GM21515 (cell line): ENCODE results near the gene MAP3K20.
"Not testable (repeated sequence)": the region's sequence is repeated elsewhere in the genome, so short reads cannot be mapped to it uniquely, and the experiment has no call there.

Experiments
- ATAC-seq: cut with Tn5 transposase; IDR thresholded peaks from one replicate; pipeline ENCODE4 v1.9.1; 2021; ENCODE audit not compliant: unreplicated experiment

MAP3K20 gene

DNA sequence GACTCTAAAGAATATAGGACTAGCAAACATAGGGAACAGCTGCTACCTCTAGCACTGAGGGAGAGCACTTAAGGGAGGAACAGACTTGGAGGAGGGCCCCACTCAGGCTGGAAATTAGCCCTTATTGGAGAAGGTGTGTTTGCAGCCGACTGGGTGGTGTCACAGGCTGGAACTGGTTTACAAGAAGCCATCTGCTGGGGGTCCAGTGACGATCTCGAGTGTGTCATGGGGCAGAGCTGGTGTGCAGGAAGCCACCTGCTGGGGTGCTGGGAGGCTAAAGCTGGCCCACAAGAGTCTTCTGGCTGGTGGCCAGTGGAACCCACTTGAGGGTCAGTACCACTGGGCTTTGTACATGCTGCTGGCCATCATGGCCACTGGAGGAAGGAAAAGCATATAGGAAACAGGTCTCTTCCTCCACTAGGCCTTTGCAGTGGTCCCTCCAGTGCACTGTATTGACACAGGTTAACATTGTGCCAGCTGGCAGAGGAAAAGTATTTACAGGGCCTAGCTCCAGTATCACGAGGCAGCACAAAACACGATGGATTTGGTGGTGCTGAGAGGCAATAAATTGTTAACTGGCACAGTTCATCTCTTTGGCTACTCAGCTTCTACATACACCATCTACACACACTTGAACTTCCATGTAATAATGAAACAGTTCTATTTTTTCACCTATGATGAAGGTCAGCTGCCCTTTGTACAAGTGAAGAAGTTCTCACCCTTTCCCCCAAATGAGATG is 43.6 kb downstream of the MAP3K20 start:
- no peak for ATAC-seq

DNA sequence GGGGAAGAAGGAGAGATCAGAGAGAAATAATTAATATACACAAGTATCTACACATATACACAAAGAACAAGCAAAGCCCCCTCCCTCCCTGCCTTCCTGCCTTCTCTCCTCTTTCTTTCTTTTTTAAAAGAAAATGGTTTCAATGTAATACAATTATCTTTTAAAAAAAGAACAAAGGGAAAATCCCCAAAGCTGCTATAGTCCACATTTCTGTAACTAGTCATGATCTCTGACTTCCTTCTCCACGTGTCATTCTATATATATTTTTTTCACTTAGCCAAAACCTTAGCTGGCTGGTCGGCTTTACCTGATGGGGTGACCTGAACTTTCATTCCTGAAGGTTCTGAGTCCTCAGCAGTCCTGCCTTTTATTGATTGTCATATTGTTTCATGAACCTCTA is 44.3 kb downstream of the MAP3K20 start:
- no peak for ATAC-seq

DNA sequence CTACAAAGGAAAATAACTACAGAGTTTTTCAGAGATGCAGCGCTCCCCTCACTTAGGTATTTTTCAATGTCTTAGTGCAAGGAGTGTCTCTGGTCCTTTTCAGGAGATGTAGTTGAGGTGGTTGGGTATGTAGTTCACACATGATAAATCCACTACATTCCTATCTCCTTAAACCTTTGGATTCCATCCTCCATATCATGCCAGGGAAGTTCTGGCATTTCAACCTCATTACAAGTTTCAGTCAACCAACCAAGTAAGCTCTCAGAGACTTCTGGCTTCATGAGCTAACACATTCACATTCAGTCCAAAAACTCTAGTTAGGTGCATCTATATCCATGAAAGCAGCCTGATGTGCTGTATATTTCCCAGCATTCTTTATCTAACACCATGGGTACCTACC is 47.3 kb downstream of the MAP3K20 start:
- no peak for ATAC-seq

DNA sequence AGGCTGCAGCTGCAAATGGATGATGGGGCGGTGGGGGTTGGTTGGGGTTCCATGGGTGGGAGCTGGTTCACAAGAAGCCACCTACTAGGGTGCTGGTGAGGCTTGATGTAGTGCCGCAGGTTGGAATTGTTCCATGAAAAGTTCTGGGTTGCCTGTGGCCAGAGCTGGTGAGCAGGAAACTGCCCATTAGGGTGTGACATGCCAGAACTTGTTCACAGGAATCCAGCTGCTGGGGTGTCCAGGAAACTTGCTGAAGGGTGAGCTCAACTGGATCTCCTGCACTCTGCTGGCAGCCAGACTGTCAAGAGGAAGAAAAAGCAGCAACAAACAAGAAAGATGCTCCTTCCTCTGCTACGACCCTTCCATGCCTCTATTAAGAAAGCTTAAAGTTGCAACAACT is 48.8 kb downstream of the MAP3K20 start:
- no peak for ATAC-seq

DNA sequence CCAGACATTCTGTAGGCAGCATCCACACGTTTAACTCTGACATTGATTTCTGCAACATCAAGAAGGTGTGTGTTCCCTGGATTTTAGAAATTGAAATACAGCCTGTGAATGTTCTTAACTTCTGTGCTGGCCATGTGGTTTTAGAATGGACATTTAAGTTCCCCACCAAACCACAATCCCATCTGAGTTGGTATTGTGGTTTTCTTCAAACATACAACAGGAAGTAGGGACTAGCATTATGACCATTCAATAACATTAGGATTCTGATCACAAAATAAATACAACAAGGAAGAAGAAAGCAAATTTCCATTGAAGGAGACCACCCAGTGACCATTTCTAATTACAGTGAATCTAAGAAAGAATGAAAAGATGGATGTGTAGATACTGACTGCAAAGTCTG is 51.2 kb downstream of the MAP3K20 start:
- no peak for ATAC-seq

DNA sequence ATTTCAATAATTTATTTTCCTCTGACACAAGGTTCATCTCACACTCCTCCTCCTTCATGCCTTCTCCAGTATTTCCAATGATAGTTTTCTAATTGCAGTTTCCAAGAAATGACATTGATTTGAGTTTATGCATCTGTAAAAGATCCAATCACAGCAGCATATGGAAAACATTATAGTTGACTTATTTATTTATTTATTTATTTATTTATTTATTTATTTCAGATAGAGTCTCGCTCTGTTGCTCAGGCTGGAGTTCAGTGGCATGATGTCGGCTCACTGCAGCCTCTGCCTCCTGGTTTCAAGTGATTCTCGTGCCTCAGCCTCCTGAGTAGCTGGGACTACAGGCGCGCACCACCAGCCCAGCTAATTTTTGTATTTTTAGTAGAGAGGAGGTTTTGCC is 52.5 kb downstream of the MAP3K20 start:
- ATAC-seq, result not testable (repeated sequence)

DNA sequence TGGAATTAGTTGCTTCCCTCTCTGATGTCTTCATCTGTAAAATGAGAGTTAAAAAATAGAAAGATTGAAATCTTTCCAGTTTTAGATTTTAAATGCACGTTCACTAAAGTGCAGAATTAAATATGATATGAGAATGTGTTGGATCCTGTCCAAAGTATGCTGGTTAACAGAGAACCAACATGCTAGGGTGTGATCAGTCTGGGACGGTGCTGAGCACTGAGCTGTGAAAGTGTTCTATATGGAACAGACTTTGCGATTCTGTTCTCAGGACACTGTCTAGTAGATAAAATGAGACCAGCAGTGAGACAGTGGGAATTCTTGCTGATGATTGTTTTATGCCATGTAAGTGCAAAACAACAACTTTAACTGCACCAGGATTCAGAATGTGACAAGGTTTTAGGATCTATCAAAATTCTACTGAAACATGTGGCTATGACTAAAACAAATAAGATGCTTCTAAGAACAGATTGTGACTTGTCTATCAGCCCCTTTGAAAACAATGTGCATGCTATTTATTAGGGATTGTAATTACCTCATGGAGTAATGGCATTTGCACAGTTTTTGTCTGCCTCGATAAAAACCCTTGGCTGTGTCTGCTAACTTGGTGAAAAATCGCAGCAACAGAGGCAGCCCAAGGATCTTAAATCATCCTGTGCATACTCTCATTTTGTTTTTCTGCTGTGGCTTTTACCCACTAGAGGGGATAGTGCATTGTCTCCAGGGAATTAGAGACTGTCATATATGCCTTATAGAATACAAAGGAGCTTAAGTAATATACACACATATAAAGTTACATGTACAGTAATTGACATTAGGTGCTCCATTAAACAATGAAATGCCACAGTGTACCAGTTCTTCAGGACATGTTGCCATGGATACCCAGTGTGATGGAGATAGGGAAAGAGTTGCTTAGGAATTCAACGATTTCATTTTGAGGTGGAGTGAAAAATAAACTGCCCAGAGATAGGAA is 55.1 kb downstream of the MAP3K20 start:
- ATAC-seq, result no peak

DNA sequence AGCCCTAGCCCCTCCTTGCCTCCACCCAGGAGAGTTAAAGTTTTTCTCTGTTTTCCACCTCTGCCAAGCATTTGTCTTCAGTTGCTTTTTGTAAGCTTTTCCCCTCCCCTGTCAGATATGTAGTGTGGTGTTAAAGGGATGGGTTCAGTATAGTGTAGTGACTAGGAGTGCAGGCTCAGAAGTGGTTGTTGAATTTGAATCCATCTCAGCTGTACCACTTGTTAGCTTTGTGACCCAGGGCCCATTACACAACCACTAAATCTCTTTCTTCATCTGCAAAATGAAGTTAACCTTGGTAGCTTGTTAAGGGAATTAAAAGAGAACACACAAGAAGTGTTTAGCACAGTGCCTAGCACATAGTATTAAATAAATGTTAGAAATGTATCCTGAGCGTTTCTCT is 56.9 kb downstream of the MAP3K20 start:
- ATAC-seq, result no peak

DNA sequence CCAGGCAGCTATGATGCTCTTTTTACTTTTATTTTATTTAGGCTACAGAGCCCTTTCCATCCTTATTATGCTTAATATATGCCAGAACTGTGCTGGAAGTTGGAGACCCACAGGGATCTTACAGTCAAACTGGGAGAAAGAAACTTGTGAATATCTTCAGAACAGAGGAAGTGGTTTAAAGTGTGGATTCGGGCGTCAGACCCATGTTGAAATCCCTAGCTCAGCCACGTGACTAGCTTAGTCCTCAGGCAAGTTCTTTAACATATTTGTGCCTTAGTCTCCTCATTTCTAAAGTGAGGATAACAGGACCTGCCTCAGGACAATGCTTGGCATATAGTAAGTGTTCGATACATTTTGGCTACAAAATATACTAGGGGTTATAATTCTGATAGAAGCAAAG is 59.1 kb downstream of the MAP3K20 start:
- no peak for ATAC-seq

DNA sequence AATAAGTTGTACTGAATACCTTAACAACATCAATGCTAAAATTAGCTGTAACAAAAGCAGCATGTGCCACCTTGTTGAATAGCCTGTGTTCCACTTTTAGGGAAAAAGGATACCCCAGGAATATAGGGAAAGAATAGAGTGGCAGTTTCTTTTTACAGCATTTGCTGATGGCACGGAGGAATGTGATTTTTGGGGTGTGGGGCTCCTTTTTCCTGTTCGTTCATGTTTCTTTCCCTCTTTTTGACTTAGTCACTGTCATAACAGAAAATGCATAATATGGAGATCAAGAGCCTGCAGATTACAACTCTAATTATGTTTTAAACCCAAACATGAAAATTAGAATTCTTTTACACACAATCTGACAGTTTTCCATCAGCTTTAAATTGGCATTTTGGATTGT is 60.4 kb downstream of the MAP3K20 start:
- ATAC-seq, result no peak

DNA sequence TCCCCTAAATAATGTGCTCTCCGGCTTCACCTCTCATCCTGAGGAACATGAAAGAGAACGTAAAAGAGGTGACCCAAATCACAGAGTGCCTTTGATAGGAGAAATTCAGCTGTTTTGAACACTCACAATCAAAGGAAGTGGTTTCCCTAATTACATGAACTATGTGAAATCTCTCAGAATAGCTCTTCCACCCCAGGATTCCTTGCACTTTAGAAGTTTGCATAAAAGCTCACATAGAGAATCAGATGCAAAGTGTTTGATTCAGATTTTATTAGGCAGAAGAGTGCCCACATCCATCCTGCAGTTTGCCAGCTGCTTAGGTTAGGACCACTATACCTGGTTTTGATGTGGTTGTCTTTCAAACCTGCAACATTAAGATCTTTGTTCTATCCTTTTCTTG is 61.0 kb downstream of the MAP3K20 start:
- no peak for ATAC-seq

DNA sequence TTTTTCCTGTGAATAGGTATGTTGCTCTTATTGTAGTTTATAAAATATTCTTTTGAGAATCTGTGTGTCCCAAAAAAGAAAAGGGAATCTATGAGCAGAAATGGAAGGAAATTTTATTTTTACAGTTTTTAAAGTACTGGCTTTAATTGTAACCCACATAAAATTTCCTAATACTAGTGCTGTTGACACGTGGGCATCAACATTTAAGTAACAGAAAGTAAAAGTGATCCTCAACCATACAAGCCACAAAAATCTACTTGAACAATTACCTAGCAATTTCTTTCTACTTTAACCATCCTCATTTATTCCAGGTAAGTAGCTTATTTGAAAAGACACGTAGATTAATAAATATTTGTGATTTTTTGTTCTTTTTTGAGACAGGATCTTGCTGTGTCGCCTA is 62.0 kb downstream of the MAP3K20 start:
- ATAC-seq, result no peak

DNA sequence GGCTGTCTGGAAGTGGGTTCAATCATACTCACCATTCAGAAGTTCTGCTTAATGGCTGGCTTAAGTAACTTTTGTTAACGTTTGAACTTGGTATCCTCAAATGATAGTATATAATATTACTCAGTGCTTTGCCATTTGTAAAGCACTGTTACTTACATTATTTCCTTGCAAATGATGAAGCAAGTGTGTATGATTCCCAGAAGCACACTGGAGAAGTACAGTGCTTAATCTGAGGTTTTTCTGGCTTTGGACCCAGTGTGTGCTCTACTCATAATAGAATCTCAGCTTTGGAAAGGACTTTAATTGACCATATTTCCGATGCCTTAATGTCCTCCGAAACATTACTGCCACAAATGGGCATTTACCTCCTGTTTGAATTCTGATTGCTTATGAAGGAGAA is 63.3 kb downstream of the MAP3K20 start:
- ATAC-seq, result no peak

DNA sequence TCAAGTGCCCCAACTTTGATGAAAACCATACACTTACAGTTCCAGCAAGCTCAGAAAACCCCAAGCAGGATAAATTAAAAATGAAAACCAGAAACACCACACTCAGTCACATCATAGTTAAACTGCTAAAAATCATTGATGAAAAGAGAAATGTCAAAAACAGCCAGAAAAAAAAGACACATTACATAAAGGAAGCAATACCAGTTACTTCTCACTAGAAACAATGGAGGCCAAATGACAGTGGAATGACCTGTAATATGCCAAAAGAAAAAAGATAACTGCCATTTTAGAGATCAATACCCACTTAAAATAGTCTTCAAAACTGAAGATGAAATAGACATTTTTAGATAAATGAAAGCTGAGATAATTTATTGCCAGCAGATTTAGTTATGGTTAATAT is 66.0 kb downstream of the MAP3K20 start:
- ATAC-seq, result no peak

DNA sequence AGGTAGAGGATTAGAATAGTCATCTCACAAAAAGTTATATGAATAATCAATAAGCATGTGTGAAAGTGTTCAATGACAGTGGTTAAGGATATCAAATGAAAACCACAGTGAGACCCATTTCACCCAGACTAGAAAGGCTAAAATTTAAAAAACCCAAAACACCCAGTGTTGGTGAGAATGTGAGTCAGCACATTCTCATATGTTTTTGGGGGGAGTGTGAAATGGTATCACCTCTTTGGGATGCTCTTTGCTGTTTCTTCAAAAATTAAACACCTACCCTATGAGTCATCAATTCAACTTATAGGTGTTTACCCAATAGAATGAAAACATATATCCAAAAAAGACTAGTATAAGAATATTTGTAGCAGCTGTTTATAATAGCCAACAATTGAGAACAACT is 69.8 kb downstream of the MAP3K20 start:
- ATAC-seq, result no peak

DNA sequence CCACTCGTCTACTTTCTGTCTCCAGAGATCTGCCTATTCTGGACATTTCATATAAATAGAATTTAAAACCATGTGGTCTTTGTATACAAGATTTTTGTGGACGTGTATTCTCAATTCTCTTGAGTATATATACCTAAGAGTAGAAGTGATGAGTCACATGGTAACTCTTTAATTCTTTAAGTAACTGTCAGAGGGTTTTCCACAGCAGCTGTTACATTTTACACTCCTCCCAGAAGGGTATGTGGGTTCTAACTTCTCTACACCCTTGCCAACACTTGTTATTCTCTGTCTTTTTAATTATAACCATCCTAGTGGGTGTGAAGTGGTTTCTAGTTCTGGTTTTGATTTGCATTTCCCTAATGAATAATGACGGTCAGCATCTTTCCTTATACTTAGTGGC is 70.9 kb downstream of the MAP3K20 start:
- no peak for ATAC-seq

DNA sequence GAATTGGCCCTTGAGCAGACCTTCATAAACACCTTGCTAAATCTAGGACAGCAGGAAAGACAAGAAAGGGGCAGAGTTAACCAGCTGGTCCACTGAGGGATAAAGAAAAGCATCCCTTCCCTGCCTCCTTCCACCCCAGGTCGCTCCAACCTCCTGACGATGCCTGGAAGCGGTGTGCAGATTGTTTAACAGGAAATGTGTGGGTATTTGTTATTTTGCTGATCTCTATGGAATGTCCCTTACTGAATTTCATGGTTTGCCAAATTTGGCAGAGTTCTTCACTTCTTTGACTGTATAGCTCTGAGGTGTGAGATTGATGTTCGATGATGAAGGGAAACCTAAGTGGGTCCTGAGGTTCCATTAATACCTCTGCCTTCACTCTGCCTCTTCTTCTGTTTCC is 72.9 kb downstream of the MAP3K20 start:
- no peak for ATAC-seq

DNA sequence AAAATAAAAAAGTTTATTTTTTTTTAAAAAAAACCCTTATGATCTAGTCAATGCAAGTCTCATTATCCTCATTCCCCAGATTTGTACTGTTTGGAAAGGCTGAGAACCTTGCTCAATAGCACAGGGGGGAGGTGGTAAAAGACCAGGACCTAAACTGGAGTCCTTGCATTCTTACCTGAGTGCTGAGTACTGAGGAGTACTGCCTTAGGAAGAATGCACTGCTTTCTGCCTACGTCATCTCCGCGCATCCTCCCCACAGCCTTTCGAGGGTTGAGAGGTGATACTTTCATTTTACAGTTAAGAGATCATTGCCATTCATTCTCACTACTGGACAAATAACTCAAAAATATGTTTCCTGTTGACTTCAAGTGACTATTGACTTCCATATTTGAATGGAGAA is 73.8 kb downstream of the MAP3K20 start:
- ATAC-seq, result no peak

DNA sequence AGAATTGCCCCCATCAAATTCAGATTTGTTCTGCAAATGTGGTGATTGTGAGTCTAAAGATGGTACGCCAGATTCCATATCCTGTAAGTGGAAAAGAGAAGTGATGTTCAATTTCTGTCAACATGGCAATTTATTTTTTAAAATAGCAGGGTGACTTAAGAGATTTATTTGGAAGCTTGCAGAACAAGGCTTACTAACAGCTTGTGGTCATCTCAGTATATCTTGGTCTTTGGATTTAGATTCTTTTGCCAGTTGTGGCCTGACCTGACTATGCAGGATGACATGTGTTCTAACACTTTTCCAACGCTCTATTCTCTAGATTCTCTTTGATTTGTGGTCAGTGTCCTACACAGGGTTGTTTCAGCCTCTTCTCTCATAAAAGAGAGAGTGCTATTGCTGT is 74.4 kb downstream of the MAP3K20 start:
- no peak for ATAC-seq

DNA sequence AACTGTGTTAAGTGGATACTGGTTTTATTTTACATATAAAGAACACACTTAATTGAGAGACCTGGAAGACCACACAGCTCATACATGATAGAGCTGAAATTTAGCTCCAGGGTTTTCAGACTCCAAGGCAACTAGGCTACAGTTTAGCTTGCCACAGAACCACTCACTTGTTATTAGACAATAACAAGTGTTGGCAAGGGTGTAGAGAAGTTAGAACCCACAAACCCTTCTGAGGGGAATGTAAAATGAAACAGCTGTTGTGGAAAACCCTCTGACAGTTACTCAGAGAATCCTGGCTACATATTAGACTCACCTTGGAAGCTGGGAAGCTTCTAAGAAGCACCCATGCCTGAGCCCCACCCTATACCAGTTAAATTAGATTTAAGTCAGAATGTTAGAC is 75.3 kb downstream of the MAP3K20 start:
- no peak for ATAC-seq

DNA sequence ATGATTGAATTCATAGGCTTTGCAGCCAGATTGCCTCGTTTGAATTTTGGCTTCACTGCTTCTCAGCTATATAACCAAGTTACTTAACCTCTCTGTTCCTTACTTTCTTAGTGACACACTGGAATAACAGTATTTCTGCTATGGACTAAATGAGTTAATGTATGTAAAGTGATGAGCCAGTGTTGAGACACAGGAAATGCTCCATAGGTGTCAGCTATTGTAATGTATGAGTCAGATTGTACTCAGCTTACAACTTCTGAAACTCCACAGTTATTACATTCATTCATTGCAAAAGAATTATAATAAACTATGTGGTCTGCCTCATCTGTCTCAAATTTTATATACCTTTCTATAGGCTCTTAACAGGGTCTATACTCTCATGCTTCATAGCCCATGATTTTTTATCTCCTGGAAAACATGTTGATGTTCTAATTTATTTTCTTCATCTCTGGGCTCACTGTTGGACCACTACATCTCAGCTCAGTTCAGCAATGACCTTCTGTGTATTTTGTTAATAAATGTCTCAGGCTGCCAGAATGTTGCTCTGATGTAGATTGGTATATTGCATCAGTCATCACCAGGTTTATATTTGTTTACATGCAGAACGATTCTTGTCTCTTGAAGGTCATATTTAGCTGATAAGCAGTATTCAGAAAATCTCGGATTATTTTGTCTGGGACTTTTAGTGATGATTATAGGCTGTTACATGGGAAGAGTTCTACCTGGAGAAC is 76.2 kb downstream of the MAP3K20 start:
- ATAC-seq, result no peak
